HepG2 (cell line): ENCODE results near the gene YJEFN3. TPM values are rescaled to one million over a fixed set of nuclear protein-coding genes. Genes with fewer than 3 reads are reported as not detected.

Experiments used
- ARNT2 ChIP-seq: sonication (generic); formaldehyde crosslinking; IDR thresholded peaks from 2 replicates; pipeline ENCODE4 v1.8.0; 2022; ENCODE audit warnings: mild to moderate bottlenecking, low read depth, missing genetic modification reagents, moderate library complexity
- EED ChIP-seq: sonication (generic); formaldehyde crosslinking; IDR thresholded peaks from 2 replicates; pipeline ENCODE4 v1.5.0; 2020; ENCODE audit warnings: mild to moderate bottlenecking, missing genetic modification reagents
- FOXO4 ChIP-seq: sonication (generic); formaldehyde crosslinking; conservative IDR thresholded peaks from 2 replicates; pipeline ENCODE4 v1.8.1; 2023; ENCODE audit warnings: missing genetic modification reagents
- FOXP1 ChIP-seq, 2 experiments: fragments of 450-650 bp in 1 of 2; IDR thresholded peaks; 2 replicates each; pipeline ENCODE4 v1.6.1; 2017 to 2018; ENCODE audit warnings: antibody characterized with exemption in 1 of 2
- HNF4G ChIP-seq, 2 experiments: sonication (generic) in 1 of 2; formaldehyde crosslinking in 1 of 2; IDR thresholded peaks; 2 replicates each; pipeline versions ENCODE4 v1.4.0 to v1.6.1; 2011 to 2020; ENCODE audit warnings: borderline replicate concordance in 2 of 2, low read depth in 2 of 2, mild to moderate bottlenecking in 2 of 2, low read length in 1 of 2, missing genetic modification reagents in 1 of 2, moderate library complexity in 1 of 2
- PHF20 ChIP-seq: sonication (generic); formaldehyde crosslinking; IDR thresholded peaks from 2 replicates; pipeline ENCODE4 v1.5.0; 2020; ENCODE audit warnings: mild to moderate bottlenecking, missing genetic modification reagents
- PHF8 ChIP-seq: sonication (generic); formaldehyde crosslinking; IDR thresholded peaks from 2 replicates; pipeline ENCODE4 v1.5.0; 2020; ENCODE audit warnings: missing genetic modification reagents
- POLR2A ChIP-seq, 2 experiments: IDR thresholded peaks; 2 replicates each; pipeline ENCODE4 v1.6.1; 2011; ENCODE audit warnings: low read depth in 2 of 2, low read length in 2 of 2, mild to moderate bottlenecking in 1 of 2, moderate library complexity in 1 of 2; ENCODE audit not compliant: insufficient read depth in 1 of 2
- PTBP1 ChIP-seq: fragments of 200-400 bp; formaldehyde crosslinking; IDR thresholded peaks from 2 replicates; pipeline ENCODE4 v1.6.1; 2018; ENCODE audit warnings: low read length, low read depth; ENCODE audit not compliant: poor library complexity, severe bottlenecking
- RAD21 ChIP-seq: fragments of 450-650 bp; formaldehyde crosslinking; IDR thresholded peaks from 2 replicates; pipeline ENCODE4 v1.5.0; 2020; ENCODE audit warnings: mild to moderate bottlenecking
- REL ChIP-seq: sonication (generic); formaldehyde crosslinking; conservative IDR thresholded peaks from 2 replicates; pipeline ENCODE4 v1.8.0; 2022; ENCODE audit warnings: mild to moderate bottlenecking, missing genetic modification reagents, moderate library complexity
- SNAI1 ChIP-seq: sonication (generic); formaldehyde crosslinking; IDR thresholded peaks from 2 replicates; pipeline ENCODE4 v1.5.0; 2020; ENCODE audit warnings: mild to moderate bottlenecking, missing genetic modification reagents, borderline replicate concordance
- SRY ChIP-seq: sonication (generic); formaldehyde crosslinking; IDR thresholded peaks from 2 replicates; pipeline ENCODE4 v1.8.0; 2022; ENCODE audit warnings: mild to moderate bottlenecking, missing genetic modification reagents
- TFDP1 ChIP-seq: IDR thresholded peaks from 2 replicates; pipeline ENCODE4 v1.6.1; 2016; ENCODE audit warnings: missing compliant biosample characterization, missing genetic modification reagents, borderline replicate concordance
- TRIM22 ChIP-seq: fragments of 450-650 bp; IDR thresholded peaks from 2 replicates; pipeline ENCODE4 v1.6.1; 2017
- ZNF143 ChIP-seq: sonication (generic); formaldehyde crosslinking; IDR thresholded peaks from 2 replicates; pipeline ENCODE4 v1.4.0; 2020; ENCODE audit warnings: missing genetic modification reagents
- ZNF205 ChIP-seq: IDR thresholded peaks from 2 replicates; pipeline ENCODE4 v1.6.1; 2018; ENCODE audit warnings: missing biosample characterization, missing genetic modification reagents
- ZNF280B ChIP-seq: sonication (generic); formaldehyde crosslinking; IDR thresholded peaks from 2 replicates; pipeline ENCODE4 v1.5.0; 2020; ENCODE audit warnings: missing genetic modification reagents, mild to moderate bottlenecking, borderline replicate concordance
- ZNF296 ChIP-seq: sonication (generic); formaldehyde crosslinking; conservative IDR thresholded peaks from 2 replicates; pipeline ENCODE4 v1.5.0; 2020; ENCODE audit warnings: mild to moderate bottlenecking, missing genetic modification reagents
- ZNF383 ChIP-seq: sonication (generic); formaldehyde crosslinking; IDR thresholded peaks from 2 replicates; pipeline ENCODE4 v1.4.0; 2020; ENCODE audit warnings: missing genetic modification reagents, mild to moderate bottlenecking, borderline replicate concordance
- ZNF543 ChIP-seq: sonication (generic); formaldehyde crosslinking; IDR thresholded peaks from 2 replicates; pipeline ENCODE4 v1.4.0; 2020; ENCODE audit warnings: mild to moderate bottlenecking, missing genetic modification reagents
- ZNF615 ChIP-seq: sonication (generic); formaldehyde crosslinking; IDR thresholded peaks from 2 replicates; pipeline ENCODE4 v1.5.0; 2020; ENCODE audit warnings: mild to moderate bottlenecking, missing genetic modification reagents, borderline replicate concordance
- ZNF792 ChIP-seq: IDR thresholded peaks from 2 replicates; pipeline ENCODE4 v1.6.1; 2016
- polyA plus RNA-seq, 8 experiments: library from polyadenylated mRNA; depleted of rRNA in 3 of 8; stranded (reverse) in 7 of 8; unstranded in 1 of 8; fragments of >200 nt; fragmentation: Illumina TruSeq in 4 of 8; extraction: Trizol in 4 of 8; gene quantifications; 2 replicates each; pipeline versions ENCODE4 v1.2.1 to v1.2.3, GENCODE V29; 2011 to 2016; ENCODE audit warnings: low read depth in 4 of 8, missing spikeins in 1 of 8, mixed read lengths in 1 of 8; ENCODE audit not compliant: insufficient read depth in 1 of 8
- total RNA-seq, 5 experiments: library from RNA; depleted of rRNA; stranded (reverse); fragments of >200 nt; fragmentation: Illumina TruSeq; extraction: Trizol; gene quantifications; 2 replicates each; pipeline ENCODE4 v1.2.3, GENCODE V29; 2016; ENCODE audit warnings: low read depth in 1 of 5

Gene YJEFN3
- total and polyA plus RNA-seq, 2 of the 13 experiments (the other 11 are each of a cell fraction or from before 2014, with no cell fraction given): 0.89 to 4.0 TPM

- TF ChIP-seq REL (CRISPR knock-in tag): peak; percentile 69; the same call in 1 of the 2 replicates
- TF ChIP-seq ZNF280B (CRISPR knock-in tag): no peak
- no peak for TF ChIP-seq ZNF205 (CRISPR knock-in tag)
- no peak for TF ChIP-seq FOXP1 (IDR thresholded peaks at IDR 0.05)
- TF ChIP-seq FOXP1 (CRISPR knock-in tag; IDR thresholded peaks at IDR 0.05): 0 out of 2 replicates have a peak, but pooled peaks have one; percentile 20
- TF ChIP-seq ZNF383 (CRISPR knock-in tag): no peak
- TF ChIP-seq HNF4G (IDR thresholded peaks at IDR 0.05; ENCODE audit: borderline replicate concordance, low read depth, low read length): no peak
- no peak for TF ChIP-seq HNF4G (CRISPR knock-in tag; IDR thresholded peaks at IDR 0.05; ENCODE audit: borderline replicate concordance, low read depth)
- TF ChIP-seq SNAI1 (CRISPR knock-in tag): no peak
- peak; percentile 72; the same call in 1 of the 2 replicates for TF ChIP-seq SRY
- no peak for TF ChIP-seq ZNF543
- peak; percentile 60; the same call in 1 of the 2 replicates for TF ChIP-seq ZNF615 (CRISPR knock-in tag)
- no peak for TF ChIP-seq PTBP1
- TF ChIP-seq FOXO4 (CRISPR knock-in tag): no peak
- TF ChIP-seq EED: no peak
- TF ChIP-seq TFDP1 (CRISPR knock-in tag): peak; percentile 86
- no peak for TF ChIP-seq RAD21 (CRISPR knock-in tag)
- peak; percentile 97 for TF ChIP-seq PHF8
- peak; percentile 97 for TF ChIP-seq PHF20
- peak; percentile 84 to 91 for TF ChIP-seq POLR2A (IDR thresholded peaks at IDR 0.05; ENCODE audit: insufficient read depth in 1 of 2, low read depth in 2 of 2, low read length in 2 of 2)
- peak; percentile 76 for TF ChIP-seq ZNF143 (CRISPR knock-in tag)
- TF ChIP-seq ZNF296 (CRISPR knock-in tag): 0 out of 2 replicates have a peak, but pooled peaks have one; percentile 75
- no peak for TF ChIP-seq TRIM22
- peak; percentile 86 for TF ChIP-seq ZNF792 (CRISPR knock-in tag)
- peak; percentile 68; the same call in 1 of the 2 replicates for TF ChIP-seq ARNT2 (CRISPR knock-in tag)
Observed at GRCh38 chr19:19515642-19516519, 12.8 kb upstream of the YJEFN3 start, which contains the start of gene NDUFA13 (continued).
